ENCODE data around the gene PLA2G4B.

The PLA2G4B gene

DNA sequence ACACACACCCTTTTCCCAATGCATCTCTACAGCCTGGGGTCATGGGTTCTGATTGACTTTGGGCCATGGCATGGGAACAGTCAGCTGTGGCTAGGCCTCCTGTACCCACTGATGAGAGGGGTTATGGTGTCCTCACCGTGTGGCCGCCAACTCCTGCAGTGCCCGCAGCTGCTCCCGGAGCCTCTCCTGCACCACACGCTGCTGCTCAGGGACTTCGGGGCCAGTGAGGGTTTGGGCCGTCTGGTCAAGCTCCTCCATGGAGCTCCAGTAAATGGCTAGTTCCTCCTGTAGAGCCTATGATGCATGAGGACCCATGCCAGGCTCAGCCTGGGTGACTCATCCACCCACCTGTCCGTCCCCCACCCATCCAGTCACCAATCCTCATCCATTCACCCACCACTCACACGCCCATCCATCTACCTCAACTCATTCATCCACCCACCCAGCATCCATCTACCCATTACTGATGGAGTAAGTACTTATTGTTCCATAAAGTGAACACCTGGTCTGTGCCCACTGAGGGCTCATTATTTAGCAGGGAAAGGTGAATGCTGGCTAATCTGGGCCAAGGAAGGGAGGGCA is 33.6 kb downstream of the PLA2G4B start:
- no peak for DNase-seq

DNA sequence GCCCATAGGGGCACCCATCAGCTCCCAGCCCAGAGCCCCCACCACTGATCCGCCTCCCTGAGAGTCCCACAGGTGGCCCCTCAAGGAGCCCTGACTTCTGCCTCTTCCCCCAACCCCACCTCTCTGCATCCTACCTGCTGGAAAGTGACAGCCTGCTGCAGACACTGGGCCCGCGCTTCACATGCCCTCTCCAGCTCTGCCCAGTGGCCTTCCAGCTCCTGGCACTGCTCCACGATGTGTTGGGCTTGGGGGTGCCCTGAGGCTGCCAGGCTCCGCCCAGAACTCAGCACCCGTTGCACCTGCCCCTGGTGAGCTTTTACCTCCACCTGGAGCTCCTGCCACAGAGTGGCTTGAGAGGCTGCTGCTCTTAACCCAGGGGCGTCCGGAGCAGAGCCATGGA is 35.1 kb downstream of the PLA2G4B start:
- DNase-seq, result no peak

DNA sequence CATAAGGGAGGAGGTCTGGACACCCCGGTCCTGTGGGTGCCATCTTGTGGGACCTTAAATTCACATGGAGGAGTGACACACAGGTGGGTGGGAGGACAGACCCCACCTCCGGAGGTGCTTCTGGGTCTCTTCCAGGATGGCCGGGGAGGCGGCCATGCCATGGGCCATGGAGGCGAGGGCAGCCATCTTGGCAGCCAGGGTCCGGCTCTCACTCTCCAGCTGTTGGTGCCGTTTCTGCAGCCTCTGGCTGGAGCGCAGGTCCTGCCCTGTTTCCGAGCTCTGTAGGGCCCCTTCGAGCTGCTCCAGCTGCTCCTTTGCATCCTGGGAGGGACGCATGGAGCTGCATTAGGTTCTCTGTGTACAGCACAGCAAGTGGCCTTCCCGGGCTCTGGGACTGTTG is 36.1 kb downstream of the PLA2G4B start:
- DNase-seq, result no peak

DNA sequence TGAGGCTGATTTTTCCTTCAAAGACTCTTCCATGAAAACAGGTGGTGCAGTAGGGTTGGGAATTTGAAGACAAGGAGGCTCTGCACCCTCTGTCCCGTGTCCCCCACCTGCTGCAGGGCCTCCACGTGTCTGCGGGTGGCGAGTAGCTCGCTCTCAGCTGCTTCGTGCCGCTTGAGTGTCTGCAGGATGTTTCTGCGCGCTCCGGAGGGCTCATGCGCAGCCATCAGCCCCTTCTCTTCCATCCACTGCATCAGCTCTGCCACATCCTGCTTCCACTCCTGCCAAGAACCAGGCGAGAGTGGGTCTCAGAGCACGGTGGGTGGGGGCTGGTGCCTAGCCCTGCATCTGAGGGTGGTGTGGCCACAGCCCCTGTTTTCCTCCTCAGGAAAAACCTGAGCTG is 37.4 kb downstream of the PLA2G4B start:
- DNase-seq, result no peak

DNA sequence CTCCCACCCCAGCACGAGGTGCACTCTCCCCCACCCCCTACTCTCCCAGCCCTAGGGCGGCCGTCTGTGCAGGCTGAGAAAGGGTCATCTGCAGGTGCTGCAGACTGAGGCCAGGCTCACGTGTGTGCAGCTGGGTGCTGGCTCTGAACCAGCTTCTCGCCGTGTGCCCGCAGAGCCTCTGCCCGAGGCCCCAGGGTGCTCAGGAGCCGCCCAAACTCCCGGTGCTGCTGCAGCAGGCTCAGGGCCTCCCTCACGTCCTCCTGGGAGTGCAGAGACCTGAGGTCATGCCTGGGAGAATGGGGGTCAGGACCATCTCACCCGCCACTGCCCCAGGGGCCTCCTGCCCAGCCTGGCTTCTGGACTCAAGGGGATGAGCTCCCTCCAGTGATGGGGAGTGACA is 38.0 kb downstream of the PLA2G4B start:
- DNase-seq, result no peak

DNA sequence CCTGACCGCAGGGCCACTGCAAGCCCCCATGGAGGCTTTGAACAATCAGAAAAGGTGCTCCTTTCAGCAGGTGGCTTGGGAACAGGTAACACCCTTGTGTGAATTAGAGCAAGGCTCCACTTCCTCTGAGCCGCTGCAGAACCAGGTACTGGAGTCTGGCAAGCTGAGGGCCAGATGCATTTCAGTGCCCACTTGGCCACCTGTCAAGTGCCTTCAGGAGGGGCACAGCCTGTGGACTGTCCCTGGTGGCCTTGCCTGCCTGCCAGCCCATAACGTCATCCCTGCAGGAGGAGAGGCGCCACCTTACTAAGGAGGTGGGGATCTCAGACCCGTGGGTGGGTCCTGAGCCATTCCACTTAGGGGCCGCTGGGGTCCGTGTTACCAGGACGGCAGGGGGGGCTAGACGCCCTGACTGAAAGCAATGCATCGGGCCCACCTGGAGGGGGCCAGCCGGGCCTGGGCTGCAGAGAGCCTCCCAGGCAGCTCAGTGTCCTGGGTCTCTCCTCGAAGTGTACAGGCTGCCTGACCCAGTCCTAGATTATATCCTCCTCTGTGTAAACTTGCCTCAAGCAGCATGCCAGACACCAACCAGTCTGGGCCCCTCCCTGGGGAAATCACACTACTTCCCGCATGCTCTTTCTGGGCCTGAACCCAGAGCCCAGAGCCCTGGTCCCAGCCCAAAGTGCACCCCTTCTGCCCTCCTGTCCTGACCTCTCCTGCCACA is 39.1 kb downstream of the PLA2G4B start:
- no peak for DNase-seq

DNA sequence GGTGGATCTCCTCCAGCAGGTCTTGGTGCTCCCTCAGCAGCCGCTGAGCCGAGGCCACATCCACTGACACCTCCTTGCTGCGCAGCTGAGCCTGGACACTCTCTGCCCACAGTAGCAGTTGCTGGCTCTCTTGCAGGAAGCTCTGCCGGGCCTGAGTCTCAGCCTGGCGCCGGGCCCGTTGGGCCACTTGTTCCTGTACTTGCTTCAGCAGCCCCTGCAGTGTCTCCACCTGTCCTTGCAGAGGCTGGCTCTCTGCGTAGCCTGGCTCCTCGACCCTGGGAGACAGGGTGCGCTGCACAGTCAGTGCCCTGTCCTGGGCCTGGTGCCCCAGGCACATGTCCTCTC is 39.7 kb downstream of the PLA2G4B start:
- DNase-seq, result no peak

DNA sequence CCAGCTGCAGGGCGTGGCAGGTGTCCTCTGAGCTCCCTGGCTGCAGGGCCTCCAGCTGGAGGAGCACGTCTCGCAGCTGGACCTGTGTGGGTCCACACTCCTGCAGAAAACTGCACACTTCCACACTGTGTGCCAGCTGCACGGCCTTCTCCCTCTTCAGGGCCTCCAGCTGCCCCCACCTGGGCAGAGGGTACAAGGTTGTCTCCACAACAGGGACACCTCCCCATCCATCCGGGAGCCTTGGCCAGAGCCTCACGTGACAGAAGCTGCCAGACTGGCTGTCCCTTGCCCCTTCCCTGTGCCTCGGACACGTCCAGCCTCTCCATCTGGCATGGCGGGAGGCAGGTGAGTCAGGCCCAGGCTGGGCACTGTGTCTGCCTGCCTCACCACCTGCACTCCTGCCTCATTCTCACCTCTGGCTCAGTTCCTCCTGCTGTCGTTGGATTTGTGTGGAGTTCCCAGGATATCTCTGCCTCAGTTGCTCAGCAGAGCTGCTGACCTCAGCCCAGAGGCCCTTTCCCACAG is 40.7 kb downstream of the PLA2G4B start:
- DNase-seq, result no peak

DNA sequence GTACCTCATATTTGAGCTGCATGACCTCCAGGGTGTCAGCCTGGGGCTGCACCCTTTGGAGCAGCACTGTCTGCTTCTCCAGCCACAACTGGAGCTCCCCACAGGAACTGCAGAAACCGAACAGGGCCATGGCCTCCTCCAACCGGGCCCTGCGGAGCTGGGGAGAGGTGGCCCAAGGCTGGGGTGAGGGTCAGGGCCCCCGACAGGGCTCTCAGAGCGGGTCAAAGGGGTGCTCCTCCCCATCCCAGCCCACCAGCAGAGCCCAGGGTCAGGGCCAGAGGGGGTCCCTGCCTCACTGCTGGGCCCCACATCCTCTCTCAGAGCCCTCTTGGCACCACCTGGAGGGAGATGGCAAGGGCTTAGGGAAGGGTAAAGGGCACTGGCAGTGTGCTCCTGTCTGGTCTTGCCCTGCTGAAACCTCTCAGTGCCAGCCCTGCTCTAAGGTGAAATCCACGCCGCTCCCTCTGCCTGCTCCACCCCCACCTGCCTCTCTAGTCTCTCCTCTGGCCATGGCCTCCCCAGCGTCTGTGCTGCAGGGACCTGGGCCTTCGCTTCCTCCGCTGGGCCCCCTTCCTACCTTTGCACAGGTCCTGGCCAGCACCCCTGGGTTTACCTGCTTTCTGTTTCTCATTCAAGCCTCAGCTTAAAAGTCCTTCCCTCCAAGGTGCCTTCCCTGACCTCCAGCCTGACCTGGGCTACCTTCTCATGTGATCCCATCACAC is 41.7 kb downstream of the PLA2G4B start:
- DNase-seq, result no peak

DNA sequence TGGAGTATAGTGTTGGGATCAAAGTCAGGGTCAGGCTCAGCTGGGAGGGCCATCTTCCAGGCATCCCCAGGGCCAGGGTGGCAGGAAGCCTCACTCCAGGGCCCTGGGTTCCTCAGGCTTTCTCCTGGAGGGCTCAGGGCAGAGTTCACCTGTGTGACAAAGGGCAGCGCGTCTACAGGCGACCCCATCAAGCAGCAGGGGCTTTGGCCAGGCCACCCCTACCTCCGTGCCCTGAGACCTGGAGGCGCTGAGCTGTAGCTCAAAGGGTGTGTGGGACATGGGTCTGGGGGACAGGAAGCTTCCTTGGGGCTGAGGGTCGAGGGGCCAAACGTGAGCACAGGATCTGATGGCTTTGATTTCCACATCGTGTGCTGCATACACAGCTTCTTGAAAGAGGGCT is 42.4 kb downstream of the PLA2G4B start:
- DNase-seq, result no peak

DNA sequence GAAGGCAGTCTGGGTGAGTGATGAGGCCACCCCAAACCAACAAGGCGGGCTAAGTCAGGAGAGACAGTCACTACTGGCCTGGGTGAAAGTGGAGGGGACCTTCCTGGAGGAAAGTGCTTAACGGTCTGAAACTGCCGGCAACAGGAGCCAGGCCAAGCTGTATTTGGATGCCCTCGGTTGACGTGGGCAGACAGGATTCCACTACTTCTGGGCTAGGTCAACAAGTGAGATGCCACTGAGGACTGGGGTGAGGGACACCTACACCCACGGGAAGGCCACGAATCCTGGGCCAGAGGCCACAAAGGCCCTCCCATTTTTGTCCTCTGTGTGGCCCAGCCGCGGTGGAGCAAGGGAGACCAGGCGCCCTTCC is 42.9 kb downstream of the PLA2G4B start:
- no peak for DNase-seq

DNA sequence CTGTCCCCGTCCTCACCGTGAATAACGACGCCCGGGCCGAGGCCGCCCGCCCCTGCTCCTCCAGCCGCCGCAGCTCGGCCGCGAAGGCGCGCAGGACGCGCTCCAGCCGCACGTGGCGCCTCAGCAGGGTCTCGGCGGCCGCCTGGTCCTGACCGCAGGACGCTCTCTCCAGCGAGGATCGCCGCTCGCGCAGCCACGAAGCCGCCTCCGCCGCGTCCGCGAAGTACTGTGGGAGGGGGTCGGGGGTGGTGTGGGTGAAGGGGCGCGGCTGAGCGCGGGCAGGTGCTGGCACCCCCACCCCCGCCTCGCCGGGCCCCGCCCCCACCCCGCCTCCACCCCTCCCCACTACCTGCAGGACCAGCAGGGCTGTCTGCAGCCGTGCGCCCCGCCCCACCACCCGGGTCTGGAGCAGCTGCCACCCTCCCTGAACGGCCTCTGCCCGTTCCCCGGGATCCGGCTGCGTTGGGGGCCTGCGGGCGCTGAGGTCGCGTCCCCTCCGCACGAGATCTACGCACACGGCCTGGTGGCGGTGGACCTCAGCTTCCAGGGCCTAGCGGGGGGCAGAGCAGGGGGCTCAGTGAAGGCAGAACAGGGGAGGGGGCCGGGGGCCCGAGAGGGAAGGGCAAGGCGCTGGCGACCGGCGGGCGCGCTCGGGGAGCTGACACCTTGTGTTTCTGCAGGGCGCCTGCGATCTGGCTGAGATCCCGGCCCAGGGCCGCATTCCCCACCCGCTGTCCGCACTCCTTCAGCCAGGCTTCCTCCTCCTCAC is 43.5 kb downstream of the PLA2G4B start:
- DNase-seq, result no peak

DNA sequence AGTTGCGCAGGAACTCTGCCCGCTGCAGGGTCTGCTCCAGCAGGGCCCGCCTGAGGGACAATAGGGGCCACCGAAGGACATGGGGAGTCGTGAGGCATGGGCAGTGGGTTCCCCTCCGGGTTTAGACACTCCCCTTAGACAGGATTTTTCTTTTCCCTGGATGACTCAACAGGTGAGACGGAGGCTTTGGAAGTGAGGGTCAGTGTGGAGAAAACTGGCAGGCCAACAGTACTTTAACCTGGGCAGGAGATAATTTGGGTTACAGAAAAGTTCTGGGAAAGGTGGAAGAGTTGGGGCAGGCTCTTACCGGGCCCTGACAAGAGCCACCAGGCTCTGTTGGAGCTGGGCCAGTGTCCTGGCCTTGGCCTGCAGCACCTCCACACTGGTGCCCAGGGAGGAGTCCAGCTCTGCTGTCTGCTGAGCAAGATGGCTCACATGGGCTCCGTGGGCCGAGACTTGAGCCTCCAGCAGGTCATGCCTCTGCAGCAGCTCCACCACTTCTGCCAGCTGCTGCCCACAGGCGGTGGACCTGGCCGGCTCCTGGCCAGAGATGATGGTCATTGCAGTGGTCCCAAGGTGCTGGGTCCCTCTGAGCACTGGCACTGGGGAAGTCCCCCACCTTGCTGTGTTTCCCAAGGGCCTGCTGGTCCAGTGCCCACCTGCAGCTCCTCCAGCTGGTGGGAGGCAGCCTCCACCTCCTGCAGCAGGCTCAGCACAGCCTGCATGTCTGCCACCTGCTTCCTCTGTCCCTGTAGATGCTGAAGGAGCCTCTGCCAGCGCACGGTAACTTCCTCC is 44.2 kb downstream of the PLA2G4B start:
- no peak for DNase-seq

DNA sequence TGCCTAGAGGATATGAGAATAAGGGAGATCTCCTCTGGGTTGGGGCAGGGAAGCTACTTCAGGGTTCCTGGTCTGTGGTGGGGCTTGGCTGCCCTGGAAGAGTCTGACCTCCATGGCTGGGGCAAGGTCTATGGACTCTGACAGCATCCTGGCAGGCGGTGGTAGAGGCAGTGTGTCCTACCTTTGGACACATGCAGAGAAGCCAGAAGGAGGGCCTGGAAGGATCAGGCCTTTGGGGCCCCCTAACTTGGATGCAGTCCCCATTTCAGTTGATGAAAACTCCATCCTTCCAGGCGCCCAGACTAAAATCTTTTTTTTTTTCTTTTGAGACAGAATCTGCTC is 44.8 kb downstream of the PLA2G4B start:
- DNase-seq, result no peak

DNA sequence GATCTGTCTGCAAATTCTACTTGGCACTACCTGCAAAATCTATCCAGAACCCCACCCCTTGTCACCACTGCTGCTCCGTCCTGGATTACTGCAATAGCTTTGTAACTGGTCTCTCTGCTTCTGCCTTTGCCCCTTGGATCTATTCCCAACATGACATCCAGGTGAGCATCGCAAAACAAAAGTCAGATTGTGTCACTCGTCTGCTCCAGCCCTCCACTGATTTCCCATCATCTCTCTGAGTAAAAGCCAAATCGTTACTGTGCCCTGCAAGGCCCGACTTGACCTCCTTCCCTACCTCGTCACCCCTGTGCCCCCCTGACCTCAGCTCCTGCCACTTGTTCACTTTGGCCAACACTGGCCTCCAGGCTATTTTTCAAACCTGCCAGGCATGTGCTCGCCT is 45.8 kb downstream of the PLA2G4B start:
- DNase-seq, result no peak

DNA sequence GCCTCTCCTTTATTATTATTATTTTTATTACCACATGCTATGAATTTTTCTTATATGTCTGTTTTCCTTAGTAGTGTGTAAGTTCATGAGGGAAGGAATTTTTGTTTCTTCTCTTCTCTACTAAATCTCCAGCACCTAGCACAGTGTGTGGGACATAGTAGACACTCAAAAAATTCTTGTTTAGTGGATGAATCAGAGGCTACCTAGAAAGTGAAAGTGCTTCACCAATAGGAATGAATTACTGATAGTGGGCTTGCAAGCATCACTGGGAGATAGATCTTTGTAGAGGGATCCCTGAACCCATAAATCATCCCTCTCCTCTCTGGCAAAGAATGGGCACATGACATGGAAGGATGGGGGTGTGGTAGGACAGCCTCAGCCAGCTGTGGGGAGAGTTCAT is 46.7 kb downstream of the PLA2G4B start:
- no peak for DNase-seq

DNA sequence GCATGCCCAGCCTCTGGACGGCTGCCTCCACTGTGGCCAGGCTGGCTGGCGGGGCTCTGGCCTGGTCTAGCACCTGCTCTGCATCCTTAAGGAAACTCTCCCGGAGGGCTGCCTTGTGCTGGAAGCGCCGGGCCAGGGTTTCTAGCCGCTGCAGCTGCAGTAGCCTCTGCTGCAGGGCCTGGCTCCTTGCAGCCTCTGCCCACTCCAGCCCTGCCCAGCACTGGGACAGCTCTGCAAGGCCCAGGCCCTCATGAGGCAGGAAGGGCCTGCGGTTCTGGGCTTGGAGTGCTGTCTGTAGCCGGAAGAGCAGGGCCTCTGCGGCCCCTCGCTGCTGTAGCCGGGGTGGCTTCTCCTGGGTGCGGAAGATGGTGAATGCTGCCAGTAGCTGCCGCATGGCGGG is 47.2 kb downstream of the PLA2G4B start:
- DNase-seq, result no peak

DNA sequence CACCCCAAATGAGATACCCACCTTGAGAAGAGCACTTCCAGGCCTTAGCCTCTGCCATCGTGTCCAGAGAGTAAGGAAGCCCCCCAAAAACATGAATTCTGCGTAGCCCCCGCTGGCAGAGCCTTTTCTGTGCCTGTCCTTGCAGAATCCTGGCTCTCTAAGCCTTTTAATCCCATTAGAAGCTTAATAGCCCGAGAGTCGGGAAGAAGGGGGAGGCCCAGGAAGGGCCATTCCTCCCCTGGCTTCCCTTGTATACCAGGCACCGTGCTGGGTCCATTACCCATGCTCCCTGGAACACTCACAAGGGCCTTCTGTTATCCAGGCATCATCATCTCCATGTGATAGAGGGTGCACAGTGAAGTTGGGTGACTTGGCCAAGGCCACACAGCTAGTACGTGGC is 48.1 kb downstream of the PLA2G4B start:
- no peak for DNase-seq

DNA sequence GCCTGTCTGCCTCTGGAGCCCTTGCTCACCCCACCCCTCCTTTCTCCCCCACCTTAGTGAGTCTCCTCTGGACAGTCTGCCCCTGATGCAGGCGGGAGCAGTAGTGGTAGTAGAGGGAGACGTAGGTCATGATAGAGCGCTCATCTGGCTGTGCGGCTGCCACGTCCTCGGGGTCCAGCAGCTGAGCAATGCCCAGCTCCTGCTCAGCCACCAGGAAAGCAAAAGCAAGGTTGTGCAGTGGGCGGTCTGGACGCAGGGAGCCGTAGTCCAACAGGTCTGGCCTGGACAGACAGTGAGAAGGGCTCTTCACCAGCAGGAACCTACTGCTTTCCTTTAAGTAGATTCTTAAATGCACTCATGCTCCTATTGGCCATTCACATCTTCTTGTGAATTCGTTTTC is 48.5 kb downstream of the PLA2G4B start:
- no peak for DNase-seq

DNA sequence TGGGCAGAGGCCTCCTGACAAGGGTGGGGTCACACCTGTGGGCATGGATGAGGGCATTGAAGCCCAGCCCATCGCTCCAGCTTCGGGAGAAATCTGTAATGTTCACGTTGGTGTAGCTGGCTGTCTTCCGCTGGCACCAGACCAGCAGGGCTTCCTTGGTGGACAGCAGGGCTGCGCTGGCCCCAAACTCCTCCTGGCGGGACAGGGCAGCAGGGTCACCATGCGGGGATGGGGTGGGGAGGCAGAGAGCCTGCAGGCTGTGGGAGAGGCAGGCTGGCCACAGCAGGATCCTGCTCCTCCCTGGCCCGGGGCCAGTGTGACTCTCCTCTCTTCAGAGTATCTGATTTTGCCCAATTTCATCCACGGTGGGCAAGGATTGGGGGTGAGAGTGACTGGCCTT is 49.2 kb downstream of the PLA2G4B start:
- DNase-seq, result no peak

DNA sequence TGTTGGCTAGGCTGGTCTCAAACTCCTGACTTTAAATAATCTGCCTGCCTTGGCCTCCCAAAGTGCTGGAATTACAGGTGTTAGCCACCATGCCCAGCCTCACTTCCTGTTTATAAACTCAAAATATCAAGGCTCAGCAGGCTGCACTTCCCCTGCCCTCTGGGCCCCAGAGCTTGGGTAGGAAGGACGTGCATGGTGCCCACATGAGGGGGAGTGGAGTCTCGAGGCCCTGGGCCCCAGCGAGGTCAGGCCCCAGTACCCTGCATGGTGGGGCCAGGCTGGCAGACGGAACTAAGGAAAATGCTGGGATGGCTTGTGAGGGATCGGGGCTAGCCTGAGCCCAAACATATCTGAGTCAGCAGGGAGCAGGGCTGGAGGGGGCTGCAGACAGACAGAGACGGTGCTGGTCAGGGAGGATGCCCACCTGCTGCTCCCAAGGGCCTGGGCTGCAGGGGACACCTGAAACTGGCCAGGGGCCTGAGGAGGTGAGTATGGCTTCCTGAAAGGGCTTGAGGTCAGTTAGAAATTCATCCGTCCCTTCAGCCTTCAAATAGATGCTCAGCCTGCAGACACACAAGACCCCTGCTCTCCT is 50.1 kb downstream of the PLA2G4B start:
- DNase-seq, result no peak

DNA sequence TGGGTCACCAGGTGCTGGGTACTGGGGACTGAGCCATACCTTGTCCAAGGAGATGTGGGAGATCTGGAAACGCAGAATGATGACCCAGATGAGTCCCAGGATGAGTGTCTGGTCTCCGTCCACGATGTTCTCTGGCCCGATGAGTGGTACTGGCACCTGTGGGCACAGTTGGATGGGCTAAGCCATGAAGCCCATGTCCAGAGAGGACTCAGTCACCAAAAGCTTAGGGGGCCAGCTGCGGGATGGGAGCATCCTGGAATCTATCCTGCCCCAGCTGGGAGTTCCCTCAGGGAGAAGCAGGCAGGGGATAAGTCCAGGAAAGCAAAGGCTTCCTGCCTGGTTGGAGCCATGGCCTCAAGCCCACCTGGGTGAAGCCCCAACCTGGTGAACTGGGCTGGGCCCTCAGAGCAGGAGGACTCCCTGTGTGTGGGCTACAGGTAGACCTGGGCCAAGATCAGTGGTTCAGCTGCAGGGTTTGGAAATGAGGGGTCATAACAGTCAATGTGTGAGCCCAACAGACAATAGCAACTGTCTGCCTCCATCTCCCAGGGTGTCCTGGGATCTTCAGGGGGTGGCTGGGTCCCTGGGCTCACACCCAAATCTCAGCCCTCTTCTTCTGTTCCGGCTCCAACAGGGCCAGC is 51.5 kb downstream of the PLA2G4B start:
- DNase-seq, result no peak

All from stimulated activated naive CD4-positive, alpha-beta T cell treated with Interleukin-2 at 50 U/mL for 16 hours (primary cell).